ENCODE data around the gene JAK1.

GRCh38 chr1:64823691-64824476 lies 142.5 kb downstream of the JAK1 start:
- TF ChIP-seq CTCF (IDR thresholded peaks at IDR 0.05): peak; percentile 73 to 94 (median 79)
- TF ChIP-seq POLR2A (IDR thresholded peaks at IDR 0.05): no peak
